ENCODE results near the gene FOXRED2. TPM values are rescaled to one million over a fixed set of nuclear protein-coding genes. Genes with fewer than 3 reads are reported as not detected.

FOXRED2 gene
- polyA plus RNA-seq (7.9 and 9.6 TPM in 2 replicates), polyA minus RNA-seq (16.8 and 18.0 TPM in 2 replicates)

DNA sequence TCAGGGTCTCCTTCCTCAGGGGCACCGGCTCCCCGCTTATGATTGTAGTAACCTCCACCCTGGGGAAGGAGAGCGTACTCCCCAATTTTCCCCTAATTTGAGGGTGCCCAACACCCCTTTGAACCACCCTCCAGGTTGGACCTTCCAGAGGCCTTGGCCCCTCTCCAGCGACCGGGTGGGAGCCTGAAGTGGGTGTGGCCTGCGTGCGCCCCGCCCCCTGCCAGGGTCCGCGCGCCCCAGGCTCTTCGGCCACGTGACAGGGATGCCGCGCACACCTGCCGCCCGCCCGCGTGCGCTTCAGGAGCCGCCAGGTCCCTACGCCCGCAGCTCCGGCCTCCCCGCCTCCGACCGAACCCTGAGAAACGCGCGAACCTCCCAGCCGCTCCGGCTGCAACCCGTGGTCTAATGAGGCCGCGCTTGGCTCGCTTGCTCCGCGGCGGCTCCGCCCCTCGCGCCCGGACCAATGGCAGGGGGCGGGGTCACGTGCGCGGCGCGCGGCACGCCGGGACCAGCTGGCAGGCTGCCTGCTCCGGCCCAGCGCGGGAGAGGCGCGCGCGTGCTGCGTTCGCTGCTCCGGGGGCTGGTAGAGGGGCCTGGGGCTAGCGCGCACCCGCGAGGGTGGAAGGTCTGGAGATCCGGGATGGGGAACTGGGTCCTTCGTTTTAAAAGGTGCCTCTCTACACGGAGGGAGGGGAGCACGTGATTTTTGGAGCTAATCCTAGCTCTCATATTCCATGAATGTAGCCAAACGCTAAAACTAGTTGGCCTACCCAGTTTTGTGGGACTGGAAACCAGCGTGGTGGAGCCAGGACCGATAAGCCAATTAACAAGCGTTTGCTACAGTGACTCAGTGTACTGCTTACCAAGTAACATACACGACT, at the start of gene FOXRED2:
TSS of gene FOXRED2 (minus strand) at position 404 of the 881 bp plus-strand sequence. CDS start 618 bp downstream, outside the sequence.
- peak within 1 kb of the TSS; percentile 58 for H3K27ac ChIP-seq (ENCODE audit: low read length)
- H2AFZ ChIP-seq (ENCODE audit: low read depth, low read length): peak within 1 kb of the TSS; percentile 45
- peaks cover 4% of the 10 kb centered on the region for H3K36me3 ChIP-seq (ENCODE audit: insufficient read depth, low read length)
- no peaks in the 10 kb centered on the region for H3F3A ChIP-seq (ENCODE audit: insufficient read depth, low read length, poor library complexity, severe bottlenecking)
- peak within 1 kb of the TSS; percentile 68 for H3K4me2 ChIP-seq (ENCODE audit: low read length)
- peak within 1 kb of the TSS; percentile 68 for H3K4me3 ChIP-seq (ENCODE audit: low read length)
- no peaks in the 10 kb centered on the region for H3K9me2 ChIP-seq (ENCODE audit: insufficient read depth, low read length)
- TF ChIP-seq EP300 (conservative IDR thresholded peaks at IDR 0.05; ENCODE audit: poor library complexity, severe bottlenecking) (peak; percentile 44), POLR2AphosphoS5 (IDR thresholded peaks at IDR 0.05) (peak; percentile 73), MXI1 (conservative IDR thresholded peaks at IDR 0.05; ENCODE audit: poor library complexity, severe bottlenecking) (peak; percentile 90), REST (IDR thresholded peaks at IDR 0.05; ENCODE audit: borderline replicate concordance) (no peak), TAF1 (IDR thresholded peaks at IDR 0.05; ENCODE audit: low read depth) (peak; percentile 46), CTCF (IDR thresholded peaks at IDR 0.05; ENCODE audit: poor library complexity, severe bottlenecking) (peak; percentile 18)
- peak within 1 kb of the TSS; percentile 48 for H3K9ac ChIP-seq (ENCODE audit: low read length)
- H3K9me3 ChIP-seq (ENCODE audit: low read length): no peaks in the 10 kb centered on the region
- H3K79me2 ChIP-seq (replicated peaks; ENCODE audit: insufficient read depth, low read length): no peaks in the 10 kb centered on the region
- no peaks in the 10 kb centered on the region for H3K27me3 ChIP-seq (ENCODE audit: insufficient read depth, low read depth, low read length)
- H4K20me1 ChIP-seq (ENCODE audit: insufficient read depth): no peaks in the 10 kb centered on the region

DNA sequence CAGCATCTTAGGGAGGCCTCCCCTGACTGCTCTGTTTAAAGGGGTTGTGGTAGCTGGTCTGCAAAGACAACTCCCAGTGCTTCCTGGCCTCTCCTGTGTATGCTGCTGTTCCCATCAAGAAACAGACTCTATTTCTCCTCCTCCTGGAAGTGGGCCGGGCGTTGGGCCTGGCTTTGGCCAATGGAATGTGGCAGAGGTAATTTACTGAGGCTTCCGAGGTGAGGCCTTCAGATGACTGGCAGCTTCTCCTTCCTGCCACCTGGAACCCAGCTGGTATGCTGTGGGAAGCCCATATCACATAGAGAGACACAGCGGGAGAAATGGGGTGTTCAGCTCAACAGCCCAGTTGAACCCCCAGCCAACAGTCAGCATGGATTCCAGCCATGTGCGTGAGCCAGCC, 47.3 kb upstream of the FOXRED2 start:
- Histone ChIP-seq H2AFZ (ENCODE audit: low read depth, low read length) (no peak overlapping the region), H3K9ac (ENCODE audit: low read length) (no peak overlapping the region), H3K9me3 (ENCODE audit: low read length) (no peaks in the 10 kb centered on the region), H3K4me3 (ENCODE audit: low read length) (no peak overlapping the region), H3K9me2 (ENCODE audit: insufficient read depth, low read length) (no peaks in the 10 kb centered on the region), H3K4me2 (ENCODE audit: low read length) (no peak overlapping the region), H4K20me1 (ENCODE audit: insufficient read depth) (no peaks in the 10 kb centered on the region), H3K27me3 (ENCODE audit: insufficient read depth, low read depth, low read length) (no peaks in the 10 kb centered on the region), H3K27ac (ENCODE audit: low read length) (no peak overlapping the region), H3F3A (ENCODE audit: insufficient read depth, low read length, poor library complexity, severe bottlenecking) (no peaks in the 10 kb centered on the region), H3K36me3 (ENCODE audit: insufficient read depth, low read length) (no peaks in the 10 kb centered on the region), H3K79me2 (replicated peaks; ENCODE audit: insufficient read depth, low read length) (no peaks in the 10 kb centered on the region)
- TF ChIP-seq POLR2AphosphoS5 (IDR thresholded peaks at IDR 0.05) (no peak), EZH2 (IDR thresholded peaks at IDR 0.05; ENCODE audit: borderline replicate concordance, insufficient read depth, low read length, poor library complexity, severe bottlenecking) (no peak)

All from neural cell (in vitro differentiated cells).